KG1 (cell line): ENCODE measurements around the gene CABLES2.

Experiments
- DNase-seq: peaks from one replicate; lab custom pipeline; 2025; lab: John Stamatoyannopoulos, UW

Gene CABLES2, protein sequence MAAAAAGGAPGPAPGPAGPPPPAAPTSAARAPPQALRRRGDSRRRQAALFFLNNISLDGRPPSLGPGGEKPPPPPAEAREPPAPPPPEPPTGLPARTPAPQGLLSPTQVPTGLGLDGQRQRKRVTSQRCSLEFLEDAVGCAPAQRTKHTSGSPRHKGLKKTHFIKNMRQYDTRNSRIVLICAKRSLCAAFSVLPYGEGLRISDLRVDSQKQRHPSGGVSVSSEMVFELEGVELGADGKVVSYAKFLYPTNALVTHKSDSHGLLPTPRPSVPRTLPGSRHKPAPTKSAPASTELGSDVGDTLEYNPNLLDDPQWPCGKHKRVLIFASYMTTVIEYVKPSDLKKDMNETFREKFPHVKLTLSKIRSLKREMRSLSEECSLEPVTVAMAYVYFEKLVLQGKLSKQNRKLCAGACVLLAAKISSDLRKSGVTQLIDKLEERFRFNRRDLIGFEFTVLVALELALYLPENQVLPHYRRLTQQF

DNA sequence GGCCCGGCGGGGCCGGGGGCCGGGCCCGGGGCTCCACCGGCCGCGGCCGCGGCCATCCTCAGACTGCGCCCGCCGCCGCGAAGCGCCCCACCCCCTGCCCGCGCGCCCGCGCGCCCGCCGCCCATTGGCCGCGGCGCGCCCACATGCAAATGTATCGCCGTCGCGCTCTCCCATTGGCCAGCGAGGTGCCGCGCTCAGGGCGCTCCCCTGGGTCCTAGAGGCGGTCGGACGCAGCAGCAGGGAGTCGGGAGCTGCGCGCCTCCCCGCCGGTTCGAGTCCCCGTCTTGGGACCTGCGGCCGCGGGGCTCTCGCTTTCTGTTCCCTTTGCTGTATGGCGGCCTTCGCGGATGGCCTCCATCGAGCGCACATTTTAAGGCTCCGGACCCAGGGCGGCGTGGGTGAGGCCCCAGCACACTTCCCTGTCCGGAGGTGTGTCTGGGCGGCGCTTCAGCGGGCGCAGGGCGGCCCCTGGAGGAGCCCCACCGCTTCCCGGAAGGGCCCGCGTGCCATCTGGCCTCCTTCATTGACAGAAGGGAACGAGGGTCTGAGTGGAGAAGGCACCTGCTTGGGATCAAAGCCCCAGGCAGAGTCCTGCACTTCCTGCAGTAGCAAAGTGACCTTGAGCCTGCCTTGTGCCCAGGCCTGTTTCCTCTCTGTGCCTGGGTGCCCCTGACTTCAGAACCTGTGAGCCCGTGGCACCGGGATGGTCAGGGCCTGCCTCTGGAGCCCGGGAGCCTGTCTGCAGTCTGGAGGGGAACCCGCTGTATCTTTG is at the start of gene CABLES2:
TSS of gene CABLES2 (minus strand) at position 65 of the 772 bp plus-strand sequence. CDS start at position 56, 9 bp downstream.
- peak; percentile 85 for DNase-seq

DNA sequence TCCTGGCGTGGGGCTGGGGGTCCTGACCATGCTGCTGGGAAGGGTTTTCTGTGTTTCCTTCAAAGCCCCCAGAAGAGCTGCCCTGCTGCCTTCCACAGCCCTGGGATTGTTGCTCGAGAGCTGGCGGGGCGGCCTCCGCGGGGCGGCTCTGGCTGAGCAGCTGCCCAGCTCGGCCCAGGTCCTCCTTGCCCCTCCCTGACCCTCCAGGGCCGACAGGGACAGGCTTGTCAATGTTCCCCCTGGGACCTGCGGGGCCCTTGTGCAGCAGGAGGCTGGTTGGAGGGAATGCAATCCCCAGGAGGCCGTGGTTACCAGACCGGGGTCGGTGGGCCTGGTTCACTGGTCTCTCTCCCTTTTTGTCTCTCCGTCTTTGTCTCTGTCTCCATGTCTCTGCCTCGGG is 48.8 kb upstream of the CABLES2 start:
- DNase-seq = no peak

DNA sequence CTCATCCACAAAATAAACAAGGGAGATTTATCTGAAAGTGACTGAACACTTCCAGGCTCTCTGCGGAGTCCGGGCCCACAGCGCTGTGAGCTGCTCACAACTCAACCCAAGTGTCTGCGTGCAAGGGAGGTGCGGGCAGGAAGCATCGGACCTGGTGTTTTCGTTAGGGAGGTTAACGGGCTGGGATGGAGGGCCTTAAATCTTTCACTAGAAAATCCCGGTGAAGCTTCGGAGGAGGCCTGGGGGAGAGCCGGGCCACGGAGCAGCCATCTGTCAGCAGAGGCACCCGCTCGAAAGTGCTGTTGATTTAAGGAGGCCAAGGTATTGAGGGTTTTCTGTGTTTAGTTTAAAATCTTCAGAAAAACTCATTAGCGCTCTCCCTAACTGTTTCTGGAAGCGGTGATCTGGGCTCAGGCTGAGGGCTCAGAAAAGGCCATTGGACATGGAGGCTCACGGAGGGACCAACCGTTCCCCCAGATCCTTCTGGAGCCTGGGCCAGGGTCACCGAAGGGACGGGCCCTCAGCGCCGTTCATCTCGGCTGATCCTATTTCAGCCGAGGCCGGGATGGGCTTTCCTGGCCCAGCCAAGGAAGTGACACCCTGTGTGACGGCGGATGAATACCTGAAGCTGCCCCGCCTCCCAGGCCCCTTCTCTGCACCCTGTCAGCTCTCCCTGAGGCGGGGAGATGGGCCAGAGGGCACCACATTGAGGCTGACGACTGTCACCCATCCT is 48.0 kb upstream of the CABLES2 start:
- no peak for DNase-seq

DNA sequence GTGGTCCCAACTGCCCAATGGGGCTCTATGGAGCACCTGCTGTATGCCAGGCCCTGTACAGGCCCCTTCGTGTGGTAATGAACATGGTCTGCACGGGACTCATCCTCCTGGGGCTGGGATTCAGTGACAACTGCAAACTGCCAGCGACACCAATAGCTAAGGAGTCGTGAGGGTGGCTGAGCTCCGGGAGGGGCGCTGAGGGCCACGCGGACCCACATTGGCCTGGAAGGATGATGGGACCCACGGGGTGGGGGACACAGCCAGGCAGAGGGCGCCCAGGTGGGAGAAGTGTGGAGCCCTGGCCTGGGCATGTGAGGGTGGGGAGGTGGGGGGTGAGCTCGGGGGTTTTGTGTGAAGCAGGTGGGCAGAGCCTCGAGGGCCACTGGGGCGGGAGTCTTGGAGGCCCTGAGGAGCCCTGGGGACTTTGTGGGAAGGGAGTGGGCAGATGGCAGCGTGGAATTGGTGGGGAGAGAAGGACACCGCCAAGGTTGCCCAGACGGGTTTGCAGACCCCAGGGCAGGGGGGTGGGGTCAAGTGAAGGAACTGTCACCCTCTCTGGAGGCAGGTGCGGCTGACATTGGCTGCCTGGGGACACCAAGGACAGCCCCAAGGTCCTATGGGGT is 46.2 kb upstream of the CABLES2 start:
- no peak for DNase-seq

DNA sequence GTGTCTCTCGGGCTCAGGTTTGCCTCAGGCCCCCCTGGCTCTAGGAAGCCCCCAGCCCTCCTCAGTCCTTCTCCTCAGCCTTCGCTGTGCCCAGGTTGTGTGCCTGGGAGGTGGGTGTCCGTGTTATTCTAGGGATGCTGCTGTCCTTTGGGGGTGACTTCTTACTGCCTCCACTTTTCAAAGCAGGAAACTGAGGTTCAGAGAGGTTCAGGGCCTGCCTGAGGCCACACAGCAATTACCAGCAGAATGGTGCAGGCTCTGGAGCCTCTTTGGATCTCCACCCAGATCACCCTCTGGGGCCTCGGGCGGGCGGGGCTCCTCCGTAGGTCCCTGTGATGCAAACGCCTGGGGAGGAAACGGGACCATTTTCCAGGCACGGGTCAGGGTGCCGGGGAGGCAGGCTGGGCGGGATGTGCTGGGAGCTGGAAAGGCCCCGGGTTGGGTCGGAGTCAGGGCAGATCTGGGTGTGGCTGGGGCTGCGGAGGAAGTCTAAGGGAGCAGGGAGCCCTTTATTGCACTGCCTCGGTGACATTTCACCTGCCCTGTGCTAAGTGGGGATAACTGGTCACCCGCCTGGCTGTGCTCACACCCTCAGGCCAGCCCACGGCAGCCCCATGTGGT is 45.5 kb upstream of the CABLES2 start:
- DNase-seq = no peak

DNA sequence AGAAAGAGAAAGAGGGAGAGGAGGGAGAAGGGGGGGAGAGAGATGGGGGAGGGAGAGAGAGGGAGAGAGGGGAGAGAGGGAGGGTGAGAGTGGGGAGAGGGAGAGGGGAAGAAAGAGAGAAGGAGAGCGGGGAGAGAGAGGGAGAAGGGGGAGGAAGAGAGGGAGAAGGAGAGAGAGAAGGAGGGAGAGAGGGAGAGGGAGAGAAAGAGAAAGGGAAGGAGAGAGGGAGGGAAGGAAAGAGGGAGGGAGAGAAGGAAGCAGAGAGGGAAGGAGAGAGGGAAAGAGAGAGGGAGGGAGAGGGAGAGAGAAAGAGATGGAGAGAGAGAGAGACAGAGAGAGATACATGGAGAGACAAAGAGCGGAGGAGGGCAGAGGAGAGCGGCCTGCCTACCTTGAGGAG is 44.9 kb upstream of the CABLES2 start:
- DNase-seq = no peak

DNA sequence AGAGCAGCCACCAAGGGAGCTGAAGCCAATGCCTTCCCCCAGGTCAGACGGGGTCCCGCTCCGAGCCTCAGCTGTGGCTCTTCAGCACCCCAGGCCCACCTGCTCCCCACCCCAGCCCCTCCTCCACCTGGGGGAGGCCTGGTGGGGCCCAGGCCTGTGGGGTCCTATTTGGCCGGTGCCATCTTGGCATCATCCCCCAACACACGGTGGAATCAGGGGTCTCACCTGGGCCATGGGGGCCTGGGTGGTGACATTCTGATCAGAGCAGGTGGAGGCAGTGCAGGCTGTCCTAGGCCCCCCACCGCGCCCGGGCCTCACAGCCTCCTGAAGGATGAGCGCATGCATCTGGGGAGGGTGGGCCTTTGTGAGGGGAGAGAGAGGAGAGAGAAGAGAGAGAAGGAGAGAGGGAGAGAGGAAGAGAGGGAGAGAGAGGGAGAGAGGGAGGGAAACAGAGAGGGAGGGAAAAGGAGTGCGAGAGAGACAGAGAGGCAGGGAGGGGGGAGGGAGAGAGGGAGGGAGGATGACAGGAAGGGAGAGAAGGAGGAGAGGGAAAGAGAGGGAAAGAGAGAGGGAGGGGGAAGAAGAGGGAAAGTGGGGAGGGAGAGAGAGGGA is 44.2 kb upstream of the CABLES2 start:
- DNase-seq = no peak

DNA sequence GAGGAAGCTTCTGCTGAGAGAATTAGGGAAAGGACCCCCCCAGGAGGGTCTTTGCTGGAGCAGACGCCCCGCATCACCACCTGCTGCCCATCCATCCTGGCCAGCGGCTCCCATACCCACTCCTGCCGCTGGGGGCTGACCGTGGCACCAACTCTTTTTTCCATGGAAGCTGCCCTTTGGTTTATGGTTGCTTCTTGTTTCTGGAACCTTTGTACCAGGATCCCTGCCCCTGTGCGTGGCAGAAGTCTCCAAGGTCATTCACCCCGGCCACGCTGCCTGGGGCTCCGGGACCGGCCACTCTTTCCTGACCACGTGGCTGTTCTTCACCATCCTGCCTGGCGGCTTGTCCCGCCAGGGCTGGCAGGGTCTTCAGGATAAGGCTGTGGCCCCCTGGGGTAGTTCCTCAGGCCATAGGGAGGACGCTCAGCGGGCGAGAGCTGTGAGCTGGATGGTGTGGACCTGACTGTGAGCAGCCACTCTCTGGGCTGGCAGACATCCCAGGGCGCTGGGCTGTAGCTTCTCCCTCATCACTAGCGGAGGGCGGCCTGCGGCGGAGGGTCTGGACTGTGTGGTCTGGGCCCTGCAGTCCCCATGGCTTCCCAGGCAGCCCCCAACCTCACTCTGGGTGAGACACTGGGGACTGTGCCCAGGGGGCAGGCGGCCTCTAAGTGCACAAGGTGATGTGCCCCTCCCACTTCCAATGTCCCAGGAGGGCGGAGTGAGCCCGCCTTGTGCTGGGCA is 43.0 kb upstream of the CABLES2 start:
- DNase-seq = no peak

DNA sequence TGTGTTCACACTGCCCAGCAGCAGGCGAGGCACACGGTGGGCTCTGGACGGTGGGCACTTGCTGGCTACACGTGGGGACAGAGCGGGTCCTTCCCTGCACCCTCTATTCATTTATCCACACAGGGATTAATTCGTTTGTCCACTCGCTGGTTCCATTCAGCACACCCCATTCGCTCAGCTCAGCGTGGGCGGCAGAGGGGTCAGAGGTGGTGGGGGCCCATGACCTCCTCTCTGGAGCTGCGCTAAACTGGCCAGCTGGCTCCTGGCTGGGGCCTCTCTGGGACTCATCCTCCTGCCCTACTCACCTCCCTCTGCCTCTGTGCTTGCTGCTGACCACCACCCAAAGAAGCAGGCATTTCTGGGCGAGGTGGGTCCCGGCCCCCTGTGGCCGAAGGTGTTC is 41.7 kb upstream of the CABLES2 start:
- DNase-seq = no peak

DNA sequence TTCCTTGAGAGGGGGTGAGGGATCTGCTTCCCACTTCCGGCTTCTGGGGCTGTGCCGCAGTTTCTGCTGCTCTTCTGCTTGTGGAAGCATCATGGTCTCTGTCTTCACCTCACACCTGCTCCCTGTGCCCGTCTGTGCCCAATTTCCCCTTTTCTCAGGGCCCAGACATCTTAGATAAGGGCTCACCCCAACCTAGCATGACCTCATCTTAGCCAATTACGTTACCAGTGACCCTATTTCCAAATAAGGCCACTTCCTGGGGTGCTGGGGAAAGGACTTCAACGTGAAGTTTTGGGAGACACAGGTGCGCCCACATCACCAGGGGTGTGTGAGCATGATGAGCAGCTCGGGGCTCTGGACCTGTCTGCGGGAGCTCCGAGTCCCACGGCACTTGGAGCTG is 41.0 kb upstream of the CABLES2 start:
- DNase-seq = no peak

DNA sequence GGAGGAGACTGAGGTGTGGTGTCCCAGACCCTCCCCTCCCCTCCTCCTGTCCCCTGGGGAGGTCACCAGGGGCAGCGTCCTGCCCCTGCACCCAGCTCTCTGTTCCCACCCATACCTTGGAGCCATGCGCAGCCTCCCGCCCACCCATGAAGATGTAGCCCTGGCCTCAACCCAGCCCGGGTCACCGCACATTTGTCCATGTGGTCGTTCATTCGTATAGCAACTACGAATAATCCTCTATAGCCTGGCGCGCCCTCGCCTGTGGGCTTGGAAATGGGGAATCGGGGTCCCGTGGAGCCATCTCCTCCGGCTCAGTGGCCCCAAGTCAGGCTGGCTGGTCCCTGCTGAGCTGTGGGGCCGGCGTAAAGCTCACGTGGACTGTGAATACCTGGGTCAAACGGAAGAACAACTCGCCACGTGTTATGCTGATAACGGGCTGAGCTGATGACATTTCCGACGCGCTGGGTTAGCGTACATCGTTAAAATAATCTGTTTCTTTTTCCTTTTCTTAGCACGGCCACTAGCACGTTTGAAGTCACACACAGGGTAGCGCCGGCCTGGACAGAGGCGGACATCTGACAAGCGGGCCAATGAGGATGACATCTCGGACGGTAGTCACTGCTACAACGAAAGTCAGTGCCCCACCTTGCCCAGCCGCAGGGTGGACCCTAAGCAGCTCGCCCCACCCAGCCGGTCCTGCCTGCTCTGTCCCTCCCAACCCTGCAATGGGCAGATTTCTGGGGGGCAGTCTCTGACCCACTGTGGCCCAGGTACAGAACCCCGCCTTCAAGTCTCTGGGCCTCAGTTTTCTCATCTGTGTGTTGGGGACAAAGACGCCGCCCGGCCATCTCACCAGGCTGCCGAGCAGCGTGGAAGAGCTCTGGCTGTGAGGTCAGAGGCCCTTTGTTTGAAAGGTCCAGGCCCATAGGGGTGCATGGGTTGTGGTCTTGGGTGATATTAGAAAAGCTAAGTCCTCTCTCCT is 40.1 kb upstream of the CABLES2 start:
- DNase-seq = no peak

DNA sequence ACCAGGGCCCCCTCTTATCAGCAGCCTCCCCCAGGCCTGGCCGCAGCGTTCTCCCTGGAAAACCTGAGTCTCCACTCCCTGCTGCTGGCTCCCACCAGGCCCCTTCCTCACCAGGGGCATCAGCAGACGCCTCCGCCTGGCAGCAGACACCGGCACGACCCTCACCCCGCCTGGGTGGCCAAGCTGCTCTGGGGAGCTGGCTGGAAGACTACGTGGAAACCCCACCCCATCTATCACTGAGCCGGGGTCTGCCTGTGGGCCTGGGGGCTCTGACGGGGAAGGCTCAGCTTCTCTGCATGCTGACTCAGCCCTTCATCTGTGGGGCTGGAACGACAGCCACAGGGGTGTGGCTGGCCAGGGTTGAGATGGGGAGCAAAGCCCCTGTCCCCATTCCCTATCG is 39.4 kb upstream of the CABLES2 start:
- no peak for DNase-seq

DNA sequence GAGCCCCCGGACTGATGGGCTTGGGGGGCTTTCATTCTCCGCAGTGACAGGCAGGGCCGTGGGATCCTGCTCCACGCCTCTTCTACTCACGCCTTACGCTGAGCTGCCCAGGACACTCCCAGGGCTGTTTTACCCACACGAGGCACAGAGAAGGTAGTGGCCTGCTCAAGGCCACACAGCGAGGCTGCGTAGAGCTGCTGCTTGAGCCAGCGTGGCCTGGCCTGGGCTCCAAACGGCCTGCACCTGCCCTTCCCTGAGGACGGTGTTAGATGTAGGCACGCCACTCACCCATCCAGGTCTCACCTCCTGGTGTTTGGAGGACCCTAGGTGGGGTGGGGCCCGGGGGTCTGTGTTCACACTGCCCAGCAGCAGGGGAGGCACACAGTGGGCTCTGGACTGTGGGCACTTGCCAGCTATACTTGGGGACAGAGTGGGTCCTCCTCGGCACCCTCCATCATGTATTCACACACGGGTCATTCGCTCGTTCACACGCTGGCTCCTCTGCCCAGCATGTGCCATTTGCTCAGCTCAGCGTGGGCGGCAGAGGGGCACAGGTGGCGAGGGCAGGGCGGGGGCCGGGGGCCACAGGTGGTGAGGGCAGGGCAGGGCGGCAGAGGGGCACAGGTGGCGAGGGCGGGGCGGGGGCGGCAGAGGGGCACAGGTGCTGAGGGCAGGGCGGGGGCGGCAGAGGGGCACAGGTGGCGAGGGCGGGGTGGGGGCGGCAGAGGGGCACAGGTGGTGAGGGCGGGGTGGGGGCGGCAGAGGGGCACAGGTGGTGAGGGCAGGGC is 38.7 kb upstream of the CABLES2 start:
- no peak for DNase-seq

DNA sequence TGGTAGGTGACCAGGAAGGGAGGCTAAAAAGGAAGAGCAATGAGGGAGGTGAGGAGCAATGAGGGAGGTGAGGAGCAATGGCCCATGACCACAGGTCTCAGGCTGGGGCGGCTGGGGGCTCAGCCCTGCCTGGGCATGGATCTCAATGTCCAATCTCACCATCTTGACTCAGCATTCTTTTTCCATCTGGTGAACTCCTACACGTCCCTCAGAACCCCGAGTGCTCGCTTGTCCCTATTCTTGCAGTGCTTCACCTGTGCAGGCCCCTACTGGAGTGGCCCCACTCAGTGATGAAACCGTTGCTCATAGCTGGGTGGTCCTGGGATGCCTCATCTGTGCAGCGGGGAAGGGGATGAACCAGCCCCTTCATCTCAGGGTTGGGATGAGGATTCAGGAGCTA is 37.2 kb upstream of the CABLES2 start:
- DNase-seq = no peak

DNA sequence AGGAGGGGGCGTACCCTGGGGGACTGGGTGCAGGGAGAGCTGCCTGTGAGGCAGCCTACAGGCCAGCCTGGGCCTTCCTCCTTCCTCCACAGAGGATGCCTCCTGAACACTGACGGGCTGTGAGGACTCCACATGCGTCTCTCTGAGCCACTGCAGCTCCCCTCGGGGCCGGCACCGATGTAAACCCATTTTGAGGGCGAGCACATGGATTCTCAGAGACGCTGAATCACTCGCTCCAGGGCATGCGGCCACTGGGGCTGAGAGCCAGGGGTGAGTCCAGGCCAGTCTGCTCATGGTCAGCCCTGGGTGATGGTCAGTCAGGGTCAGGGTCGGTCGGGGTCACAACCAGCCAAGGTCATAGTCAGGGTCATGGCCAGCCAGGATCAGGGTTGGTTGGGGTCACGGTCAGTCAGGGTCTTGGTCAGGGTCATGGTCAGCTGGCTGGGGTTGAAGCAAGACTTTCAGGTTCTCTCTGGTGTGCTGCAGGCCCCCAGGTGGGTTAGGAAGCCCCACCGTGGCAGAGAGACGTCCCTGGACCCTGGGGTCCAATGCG is 35.0 kb upstream of the CABLES2 start:
- DNase-seq = no peak

DNA sequence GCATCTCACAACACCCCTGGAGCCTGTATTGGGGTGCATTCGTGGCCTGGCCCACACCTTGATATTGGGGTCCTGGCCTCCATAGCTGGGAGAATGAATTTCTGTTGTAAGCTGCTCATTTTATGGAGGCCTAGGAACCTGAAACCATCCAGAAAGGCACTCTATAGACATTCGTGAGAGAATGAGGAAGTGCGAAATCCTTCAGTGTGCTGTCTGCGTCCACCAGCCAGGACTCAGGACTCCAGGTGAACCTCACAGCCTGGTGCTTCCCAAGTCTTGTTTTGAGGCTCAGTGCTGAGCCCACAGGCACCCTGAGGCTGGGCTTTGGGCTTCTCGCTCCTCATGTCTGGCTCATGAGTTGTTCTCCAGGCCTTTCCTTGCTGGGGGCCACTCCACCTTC is 32.1 kb upstream of the CABLES2 start:
- DNase-seq = no peak

DNA sequence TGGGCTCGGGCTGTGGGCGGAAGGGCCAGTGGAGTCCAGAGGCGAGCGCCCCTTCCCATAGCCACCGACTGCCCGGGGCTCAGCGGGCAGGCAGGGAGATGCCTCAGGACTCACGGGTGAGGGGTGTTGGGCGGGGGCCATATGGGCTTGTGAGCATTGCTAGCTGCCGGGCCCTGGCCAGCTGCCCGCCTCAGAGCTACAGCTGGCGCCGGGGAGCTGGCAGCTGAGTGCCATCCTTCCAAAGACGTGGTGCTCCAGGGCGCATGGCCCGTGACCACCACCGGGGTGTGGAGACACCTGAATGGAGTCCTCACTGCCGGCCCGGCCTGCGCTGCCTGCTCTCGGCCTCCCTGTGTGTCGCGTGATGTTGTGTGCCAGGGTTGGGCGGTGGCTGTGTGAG is 30.8 kb upstream of the CABLES2 start:
- no peak for DNase-seq

DNA sequence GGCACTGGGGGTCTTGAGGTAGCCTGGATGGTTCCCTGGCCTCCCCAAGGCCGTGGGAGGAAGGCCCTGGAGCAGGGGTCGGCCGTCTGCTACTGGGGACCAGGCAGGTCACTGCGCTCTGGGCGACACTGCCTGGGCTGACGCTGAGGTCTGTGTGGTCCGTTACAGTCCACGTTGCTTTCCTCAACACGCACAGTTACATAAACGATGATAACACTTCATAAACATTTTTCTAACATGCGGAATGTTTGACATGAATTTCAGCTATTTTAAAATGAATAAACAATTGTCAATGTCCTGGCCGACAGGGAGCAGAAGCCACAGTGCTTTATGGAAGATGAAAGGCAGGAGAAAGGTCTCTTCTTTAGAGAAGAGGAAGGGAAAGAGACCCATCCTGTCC is 30.4 kb upstream of the CABLES2 start:
- DNase-seq = no peak
